GM19463 (cell line): Measurements from ENCODE around the gene GAREM1.

Source experiments
- ATAC-seq: cut with Tn5 transposase; IDR thresholded peaks from one replicate; pipeline ENCODE4 v1.9.1; 2021; ENCODE audit warnings: mild to moderate bottlenecking, moderate library complexity; ENCODE audit not compliant: unreplicated experiment

The GAREM1 gene

GRCh38 chr18:32425466-32425865 lies 45.2 kb downstream of the GAREM1 start:
- no peak for ATAC-seq

- no peak for ATAC-seq
These were observed 46.0 kb downstream of the GAREM1 start for GRCh38 chr18:32424696-32425095.

GRCh38 chr18:32422978-32423740 lies 47.5 kb downstream of the GAREM1 start:
- ATAC-seq, result no peak

GRCh38 chr18:32422201-32422600 lies 48.5 kb downstream of the GAREM1 start:
- ATAC-seq, result no peak

GRCh38 chr18:32420084-32420750 lies 50.5 kb downstream of the GAREM1 start:
- no peak for ATAC-seq

GRCh38 chr18:32418148-32418547 lies 52.5 kb downstream of the GAREM1 start:
- no peak for ATAC-seq

GRCh38 chr18:32405588-32405987 lies 65.1 kb downstream of the GAREM1 start:
- no peak for ATAC-seq

- ATAC-seq, result no peak
These were observed 69.1 kb downstream of the GAREM1 start for GRCh38 chr18:32401621-32402020.

GRCh38 chr18:32393407-32393806 lies 77.3 kb downstream of the GAREM1 start:
- no peak for ATAC-seq

GRCh38 chr18:32391126-32391525 lies 79.6 kb downstream of the GAREM1 start:
- ATAC-seq, result no peak

- ATAC-seq, result no peak
These were observed 80.8 kb downstream of the GAREM1 start for GRCh38 chr18:32389858-32390257.

GRCh38 chr18:32389191-32389590 lies 81.5 kb downstream of the GAREM1 start:
- no peak for ATAC-seq

GRCh38 chr18:32386471-32386870 lies 84.2 kb downstream of the GAREM1 start:
- no peak for ATAC-seq

GRCh38 chr18:32383050-32383819 lies 87.4 kb downstream of the GAREM1 start:
- ATAC-seq, result no peak

GRCh38 chr18:32381761-32382160 lies 88.9 kb downstream of the GAREM1 start:
- no peak for ATAC-seq

- no peak for ATAC-seq
These were observed 90.1 kb downstream of the GAREM1 start for GRCh38 chr18:32380559-32380958.

- no peak for ATAC-seq
These were observed 90.8 kb downstream of the GAREM1 start for GRCh38 chr18:32379891-32380290.

- ATAC-seq, result no peak
These were observed 92.0 kb downstream of the GAREM1 start for GRCh38 chr18:32378705-32379104.

- ATAC-seq, result no peak
These were observed 96.7 kb downstream of the GAREM1 start for GRCh38 chr18:32373995-32374394.

GRCh38 chr18:32373505-32373904 lies 97.2 kb downstream of the GAREM1 start:
- no peak for ATAC-seq

- no peak for ATAC-seq
These were observed 98.2 kb downstream of the GAREM1 start for GRCh38 chr18:32372381-32373061.
